Peyer's patch (tissue), 4 donors: ENCODE data around the gene RXFP1.

Source experiments
- POLR2A ChIP-seq, 2 donors: fragments of 450-650 bp; IDR thresholded peaks; one replicate each; pipeline ENCODE4 v1.5.1; 2017; ENCODE audit warnings: antibody characterized with exemption in 2 of 2, mild to moderate bottlenecking in 2 of 2, moderate library complexity in 2 of 2
- TF ChIP-seq, protein P1 (sequence below), 6 experiments: fragments of 450-650 bp in 4 of 6; fragments of 200-600 bp in 2 of 6; sonication (generic) in 1 of 6; IDR thresholded peaks; one replicate each; pipeline ENCODE4 v1.5.1; 2017 to 2019; ENCODE audit warnings: antibody characterized with exemption in 6 of 6, mild to moderate bottlenecking in 3 of 6, moderate library complexity in 1 of 6

DNA sequence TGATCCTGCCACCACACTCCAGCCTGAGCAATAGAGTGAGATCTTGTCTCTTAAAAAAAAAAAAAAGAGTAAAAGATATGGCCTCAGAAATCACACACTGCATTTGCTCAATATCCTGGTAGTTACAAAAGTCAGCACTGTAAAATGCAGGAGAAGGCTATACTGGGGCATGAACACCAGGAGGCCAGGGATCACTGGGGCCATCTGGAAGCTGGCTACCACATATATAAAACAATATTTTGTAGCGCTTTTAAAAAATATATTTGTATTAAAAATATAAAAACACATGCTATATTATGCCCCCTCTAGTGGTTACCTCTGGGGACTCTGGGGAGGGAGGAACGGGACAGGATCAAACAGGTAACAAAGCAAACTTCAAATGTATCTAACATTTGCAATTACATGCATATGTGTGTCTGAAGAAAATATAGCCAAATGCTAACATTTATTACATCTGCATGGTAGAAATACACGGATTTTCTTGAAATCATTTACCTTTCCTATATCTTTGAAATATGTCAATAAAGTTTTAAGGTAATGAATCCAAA, 146.0 kb downstream of the RXFP1 start:
- TF ChIP-seq POLR2A (IDR thresholded peaks at IDR 0.05): no peak
- TF ChIP-seq, protein P1, sequence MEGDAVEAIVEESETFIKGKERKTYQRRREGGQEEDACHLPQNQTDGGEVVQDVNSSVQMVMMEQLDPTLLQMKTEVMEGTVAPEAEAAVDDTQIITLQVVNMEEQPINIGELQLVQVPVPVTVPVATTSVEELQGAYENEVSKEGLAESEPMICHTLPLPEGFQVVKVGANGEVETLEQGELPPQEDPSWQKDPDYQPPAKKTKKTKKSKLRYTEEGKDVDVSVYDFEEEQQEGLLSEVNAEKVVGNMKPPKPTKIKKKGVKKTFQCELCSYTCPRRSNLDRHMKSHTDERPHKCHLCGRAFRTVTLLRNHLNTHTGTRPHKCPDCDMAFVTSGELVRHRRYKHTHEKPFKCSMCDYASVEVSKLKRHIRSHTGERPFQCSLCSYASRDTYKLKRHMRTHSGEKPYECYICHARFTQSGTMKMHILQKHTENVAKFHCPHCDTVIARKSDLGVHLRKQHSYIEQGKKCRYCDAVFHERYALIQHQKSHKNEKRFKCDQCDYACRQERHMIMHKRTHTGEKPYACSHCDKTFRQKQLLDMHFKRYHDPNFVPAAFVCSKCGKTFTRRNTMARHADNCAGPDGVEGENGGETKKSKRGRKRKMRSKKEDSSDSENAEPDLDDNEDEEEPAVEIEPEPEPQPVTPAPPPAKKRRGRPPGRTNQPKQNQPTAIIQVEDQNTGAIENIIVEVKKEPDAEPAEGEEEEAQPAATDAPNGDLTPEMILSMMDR (IDR thresholded peaks at IDR 0.05): peak; percentile 6 to 47 (median 30)
